ENCODE data around the gene RNF144B. TPM values are rescaled to one million over a fixed set of nuclear protein-coding genes. Genes with fewer than 3 reads are reported as not detected.
A peak's percentile ranks its signal among the peaks of the same experiment; 100 is the strongest.
"Not testable (repeated sequence)": the region's sequence is repeated elsewhere in the genome, so short reads cannot be mapped to it uniquely, and the experiment has no call there.

The RNF144B gene
- total RNA-seq, 1 experiment from 2014 or later, result 8.2 TPM

GRCh38 chr6:18406955-18407749 is 20.0 kb downstream of the RNF144B start:
- no peak for DNase-seq (ENCODE audit: low spot score)
- no peak overlapping the region for H3K4me3 Mint-ChIP-seq
- no peaks in the 10 kb centered on the region for H3K9me3 Mint-ChIP-seq
- H3K27me3 Mint-ChIP-seq (ENCODE audit: low read depth), result no peaks in the 10 kb centered on the region
- ATAC-seq, result no peak
- no peak for TF ChIP-seq ATF1 (CRISPR knock-in tag; IDR thresholded peaks at IDR 0.05)
- TF ChIP-seq FOXJ3 (CRISPR knock-in tag; IDR thresholded peaks at IDR 0.05; ENCODE audit: borderline replicate concordance), result no peak
- TF ChIP-seq CDX4 (CRISPR knock-in tag; IDR thresholded peaks at IDR 0.05; ENCODE audit: borderline replicate concordance), result no peak
- no peak for TF ChIP-seq FOXP1 (CRISPR knock-in tag; IDR thresholded peaks at IDR 0.05; ENCODE audit: borderline replicate concordance)
- TF ChIP-seq ZBTB21 (CRISPR knock-in tag; IDR thresholded peaks at IDR 0.05; ENCODE audit: borderline replicate concordance), result no peak
- TF ChIP-seq GRHL2 (CRISPR knock-in tag; IDR thresholded peaks at IDR 0.05; ENCODE audit: insufficient replicate concordance, severe bottlenecking), result no peak
- POLR2A ChIA-PET, result interaction anchor here (0.6 to 0.7 kb wide), 2 partner anchors 25 to 36 kb away, joined by 3 to 4 read pairs; no protein-coding TSS in a partner anchor
- H3K4me1 Mint-ChIP-seq, result no peaks in the 10 kb centered on the region
- CTCF ChIA-PET, result no interaction called here
- H3K36me3 Mint-ChIP-seq, result no peaks in the 10 kb centered on the region
- no peak overlapping the region for H3K27ac Mint-ChIP-seq

- CTCF ChIA-PET; H3K27ac Mint-ChIP-seq; H3K36me3 Mint-ChIP-seq; H3K4me1 Mint-ChIP-seq; POLR2A ChIA-PET; H3K27me3 Mint-ChIP-seq (ENCODE audit: low read depth); DNase-seq (ENCODE audit: low spot score); H3K9me3 Mint-ChIP-seq; ATAC-seq; H3K4me3 Mint-ChIP-seq: not testable (repeated sequence)
These were observed 22.5 kb downstream of the RNF144B start for GRCh38 chr6:18409602-18410001.

- no peak for DNase-seq (ENCODE audit: low spot score)
- Mint-ChIP-seq H3K4me1 (no peaks in the 10 kb centered on the region), H3K27me3 (ENCODE audit: low read depth) (no peaks in the 10 kb centered on the region), H3K4me3 (no peak overlapping the region), H3K27ac (0 out of 2 replicates have a peak overlapping the region, but pooled peaks have one; percentile 9), H3K9me3 (no peaks in the 10 kb centered on the region), H3K36me3 (no peaks in the 10 kb centered on the region)
- ChIA-PET POLR2A (no interaction called here), CTCF (no interaction called here)
- no peak; the same call in 1 of the 2 replicates for ATAC-seq
- TF ChIP-seq IRF2 (CRISPR knock-in tag; IDR thresholded peaks at IDR 0.05; ENCODE audit: borderline replicate concordance, low read depth), result no peak
- TF ChIP-seq PRDM15 (CRISPR knock-in tag; IDR thresholded peaks at IDR 0.05), result no peak
- TF ChIP-seq RELA (CRISPR knock-in tag; IDR thresholded peaks at IDR 0.05; ENCODE audit: borderline replicate concordance), result no peak
- TF ChIP-seq PRRX2 (CRISPR knock-in tag; IDR thresholded peaks at IDR 0.05), result no peak
- no peak for TF ChIP-seq ZNF121 (CRISPR knock-in tag; IDR thresholded peaks at IDR 0.05)
- no peak for TF ChIP-seq CREB1 (CRISPR knock-in tag; IDR thresholded peaks at IDR 0.05)
- no peak for TF ChIP-seq PREB (CRISPR knock-in tag; IDR thresholded peaks at IDR 0.05; ENCODE audit: borderline replicate concordance)
- no peak for TF ChIP-seq OVOL2 (CRISPR knock-in tag; IDR thresholded peaks at IDR 0.05; ENCODE audit: borderline replicate concordance)
- TF ChIP-seq ZMAT4 (CRISPR knock-in tag; IDR thresholded peaks at IDR 0.05), result no peak
- no peak for TF ChIP-seq TEAD4 (CRISPR knock-in tag; IDR thresholded peaks at IDR 0.05)
- TF ChIP-seq HMGXB4 (CRISPR knock-in tag; IDR thresholded peaks at IDR 0.05), result no peak
- no peak for TF ChIP-seq ZBTB21 (CRISPR knock-in tag; IDR thresholded peaks at IDR 0.05; ENCODE audit: borderline replicate concordance)
- no peak for TF ChIP-seq CBFB (CRISPR knock-in tag; IDR thresholded peaks at IDR 0.05; ENCODE audit: low read depth)
These were observed 23.3 kb downstream of the RNF144B start for GRCh38 chr6:18410412-18410811.

All from WTC11 (cell line).